Stimulated activated naive B cell treated with anti-CD40 and anti-IgM and Interleukin-4, amounts not matched to agents 10 μg/mL and 1 μg/mL and 100 μg/mL, for 72 hours (primary cell): ENCODE results near the gene PTPRN2.

ENCODE experiments used
- ATAC-seq, 2 donors: fragments of 150-1000 bp; cut with Tn5 transposase; replicated peaks; 2 replicates each; pipeline ENCODE4 v1.10.0; 2021; ENCODE audit warnings: moderate library complexity in 1 of 2
- DNase-seq: peaks from one replicate; pipeline ENCODE4 v3.0.0; 2021
- H3K27ac Mint-ChIP-seq: one replicate; pipeline ENCODE4 v1.8.0; 2022; ENCODE audit warnings: mild to moderate bottlenecking, mixed read lengths
- H3K27me3 Mint-ChIP-seq, 2 donors: one replicate each; pipeline ENCODE4 v1.8.0; 2022; ENCODE audit warnings: mixed read lengths in 2 of 2
- H3K36me3 Mint-ChIP-seq, 2 donors: one replicate each; pipeline ENCODE4 v1.8.0; 2022; ENCODE audit warnings: mixed read lengths in 2 of 2, mild to moderate bottlenecking in 1 of 2
- H3K4me1 Mint-ChIP-seq, 2 donors: one replicate each; pipeline ENCODE4 v1.8.0; 2022; ENCODE audit warnings: mixed read lengths in 2 of 2, mild to moderate bottlenecking in 1 of 2
- H3K4me3 Mint-ChIP-seq, 2 donors: one replicate each; pipeline ENCODE4 v1.8.0; 2022; ENCODE audit warnings: mild to moderate bottlenecking in 2 of 2, mixed read lengths in 2 of 2, moderate library complexity in 1 of 2
- H3K9me3 Mint-ChIP-seq, 2 donors: one replicate each; pipeline ENCODE4 v1.8.0; 2022; ENCODE audit warnings: mixed read lengths in 2 of 2, mild to moderate bottlenecking in 1 of 2

The PTPRN2 gene

DNA sequence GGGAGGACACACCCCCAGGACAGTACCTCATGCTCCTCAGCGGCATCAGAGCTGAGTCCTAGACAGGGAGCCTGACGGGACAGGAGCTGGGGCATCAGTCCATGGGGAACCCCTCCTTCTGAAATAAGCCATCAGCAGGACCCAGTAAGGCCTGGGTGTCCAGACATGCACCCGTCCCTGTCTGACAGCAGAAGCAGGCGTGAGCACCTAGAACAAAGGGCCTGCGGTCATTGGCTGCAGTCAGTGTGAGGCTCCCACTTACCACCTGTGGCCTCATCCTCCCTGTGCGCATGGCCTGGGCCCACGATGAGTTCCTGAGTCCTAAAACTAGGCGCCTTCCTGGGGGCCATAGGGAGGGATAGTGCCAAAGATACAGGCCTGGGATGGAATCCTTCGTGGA, 484.7 kb downstream of the PTPRN2 start:
- ATAC-seq (no peak), DNase-seq (no peak)
- Mint-ChIP-seq H3K4me3 (no peak overlapping the region), H3K27me3 (no peaks in the 10 kb centered on the region), H3K36me3 (no peaks in the 10 kb centered on the region), H3K9me3 (peaks cover 9 to 11% of the 10 kb centered on the region in 2 donors), H3K4me1 (no peaks in the 10 kb centered on the region), H3K27ac (no peak overlapping the region)

DNA sequence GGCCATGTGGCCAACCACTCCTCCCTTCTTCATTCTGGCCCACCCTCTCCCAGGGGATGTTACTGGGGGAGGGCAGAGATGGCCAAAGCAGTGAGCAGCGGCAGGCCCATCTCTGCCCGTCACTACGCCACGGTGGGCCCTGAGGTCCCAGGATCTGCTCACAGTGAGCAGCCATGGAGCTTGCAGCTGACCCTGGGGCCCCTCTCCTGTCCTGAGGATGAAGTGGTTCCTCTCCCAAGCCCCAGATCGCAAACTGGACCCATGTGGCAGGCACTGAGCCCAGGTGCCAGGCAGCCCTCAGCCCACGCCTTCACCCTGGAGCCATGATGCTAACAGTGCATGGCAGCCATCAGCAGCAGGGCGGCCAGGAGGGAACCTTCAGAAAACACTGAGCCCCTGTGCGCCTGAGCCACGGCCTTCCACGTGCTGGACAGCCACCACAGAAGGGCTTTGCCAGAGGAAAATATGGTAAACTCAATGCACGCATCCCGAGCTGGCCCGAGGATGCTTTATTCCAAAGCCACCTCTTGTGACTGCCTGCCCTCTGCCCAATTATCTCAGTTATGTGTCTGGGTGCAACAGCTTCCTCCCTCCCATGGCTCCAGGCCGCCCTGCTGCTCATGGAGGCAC, 485.7 kb downstream of the PTPRN2 start:
- no peak for DNase-seq
- no peaks in the 10 kb centered on the region for H3K27me3 Mint-ChIP-seq
- no peak overlapping the region for H3K4me3 Mint-ChIP-seq
- no peak for ATAC-seq
- H3K9me3 Mint-ChIP-seq, result peaks cover 9 to 11% of the 10 kb centered on the region in 2 donors
- H3K4me1 Mint-ChIP-seq, result no peaks in the 10 kb centered on the region
- no peaks in the 10 kb centered on the region for H3K36me3 Mint-ChIP-seq
- H3K27ac Mint-ChIP-seq, result no peak overlapping the region

DNA sequence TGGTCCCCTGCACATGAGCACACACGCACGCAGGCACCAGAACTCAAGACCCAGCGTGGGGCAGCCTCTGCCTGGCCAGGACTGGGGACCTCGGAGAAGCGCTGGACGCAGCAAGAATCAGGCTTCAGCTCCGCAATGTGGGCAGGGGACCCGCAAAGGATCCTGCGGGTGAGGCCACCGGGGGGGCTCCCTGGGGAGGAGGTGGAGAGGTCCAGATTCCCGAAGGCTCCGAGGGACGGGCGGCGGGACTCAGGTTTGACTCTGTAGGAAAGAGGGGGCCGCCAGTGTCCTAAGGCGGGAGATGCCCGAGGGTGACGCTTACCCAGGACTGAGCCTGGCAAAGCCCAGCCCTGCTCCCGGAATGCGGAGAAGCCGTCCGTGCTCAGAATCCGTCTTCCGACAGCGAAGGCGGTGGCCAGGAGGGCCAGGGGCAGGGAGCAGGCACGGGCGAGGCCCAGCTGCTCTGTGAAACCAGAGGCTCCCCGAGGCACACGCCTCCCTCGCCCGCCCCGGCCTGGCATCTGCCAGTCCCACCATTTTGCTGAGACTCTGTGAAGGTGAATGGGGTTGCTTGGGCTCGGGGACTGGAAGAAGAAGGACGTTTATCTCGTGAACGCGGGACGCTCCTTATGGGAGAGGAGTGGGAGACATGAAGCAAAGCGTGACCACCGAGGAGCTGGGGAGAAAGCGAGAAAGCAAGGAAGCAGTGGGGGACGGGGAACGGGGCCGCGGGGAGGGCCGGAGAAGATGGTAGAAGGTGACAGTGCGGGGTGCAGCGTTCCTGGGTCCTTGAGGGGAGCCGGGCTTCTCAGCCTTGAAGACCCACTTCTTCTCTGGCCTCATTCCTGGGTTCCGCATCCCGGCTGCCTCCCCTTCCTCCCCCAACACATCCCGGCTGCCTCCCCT, 489.2 kb downstream of the PTPRN2 start:
- no peak overlapping the region for H3K27ac Mint-ChIP-seq
- H3K27me3 Mint-ChIP-seq, result no peaks in the 10 kb centered on the region
- H3K4me1 Mint-ChIP-seq, result no peaks in the 10 kb centered on the region
- H3K4me3 Mint-ChIP-seq, result no peak overlapping the region
- DNase-seq (no peak), ATAC-seq (no peak)
- H3K9me3 Mint-ChIP-seq, result peaks cover 9 to 11% of the 10 kb centered on the region in 2 donors
- no peaks in the 10 kb centered on the region for H3K36me3 Mint-ChIP-seq

DNA sequence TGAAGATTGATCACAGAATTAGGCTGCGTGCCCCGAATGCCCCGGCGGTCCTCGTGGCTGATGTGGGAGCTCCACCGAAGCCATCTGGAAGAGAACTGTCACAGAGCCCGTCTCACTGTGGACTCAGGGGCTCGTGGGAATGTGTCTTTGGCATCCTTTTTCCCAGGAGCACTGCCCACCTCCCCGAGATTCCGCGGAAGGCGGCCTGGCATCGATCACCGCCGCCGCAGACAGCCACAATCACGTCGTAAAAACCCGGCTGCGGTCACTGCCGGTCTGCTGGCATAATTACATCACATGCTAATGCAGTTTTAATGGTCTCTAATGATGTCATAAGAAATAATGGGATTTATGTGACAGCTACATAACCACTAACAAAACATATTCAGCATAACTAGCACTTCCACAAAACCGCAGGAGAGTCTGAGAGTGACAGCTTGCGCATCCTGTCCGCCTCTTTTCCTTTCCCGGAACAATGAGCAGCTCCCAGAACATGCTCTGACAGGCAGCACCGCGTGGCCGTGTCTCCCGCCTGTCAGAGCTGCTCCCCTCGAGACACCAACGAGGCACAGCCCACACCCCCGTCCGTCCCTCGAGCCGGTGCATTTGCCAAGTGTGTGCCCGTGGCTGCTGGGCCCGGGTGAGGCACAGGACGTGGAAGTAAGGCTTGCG, 490.0 kb downstream of the PTPRN2 start:
- no peak for ATAC-seq
- H3K27ac Mint-ChIP-seq, result no peak overlapping the region
- no peaks in the 10 kb centered on the region for H3K4me1 Mint-ChIP-seq
- no peaks in the 10 kb centered on the region for H3K27me3 Mint-ChIP-seq
- no peaks in the 10 kb centered on the region for H3K36me3 Mint-ChIP-seq
- peaks cover 9 to 11% of the 10 kb centered on the region in 2 donors for H3K9me3 Mint-ChIP-seq
- H3K4me3 Mint-ChIP-seq, result no peak overlapping the region
- DNase-seq, result no peak

DNA sequence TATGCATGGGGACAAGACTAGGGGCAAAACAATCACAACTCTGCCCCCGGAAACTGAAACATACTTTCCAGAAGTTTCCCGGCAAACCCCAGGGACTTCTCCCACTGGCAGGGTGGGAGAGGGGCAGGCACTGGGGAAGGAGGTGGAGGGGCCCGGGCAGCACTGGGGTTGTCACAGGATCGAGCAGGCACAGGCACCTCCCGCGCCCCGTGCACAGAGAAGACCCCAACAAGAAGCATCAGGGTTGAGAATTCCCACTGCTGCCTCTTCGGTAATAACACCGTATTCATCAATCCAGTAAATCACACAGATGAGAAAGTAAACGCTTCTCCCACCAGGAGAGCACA, 490.5 kb downstream of the PTPRN2 start:
- H3K27me3 Mint-ChIP-seq, result no peaks in the 10 kb centered on the region
- no peaks in the 10 kb centered on the region for H3K4me1 Mint-ChIP-seq
- ATAC-seq, result no peak
- DNase-seq, result no peak
- no peak overlapping the region for H3K27ac Mint-ChIP-seq
- H3K4me3 Mint-ChIP-seq, result no peak overlapping the region
- no peaks in the 10 kb centered on the region for H3K36me3 Mint-ChIP-seq
- peaks cover 6 to 11% of the 10 kb centered on the region in 2 donors for H3K9me3 Mint-ChIP-seq

DNA sequence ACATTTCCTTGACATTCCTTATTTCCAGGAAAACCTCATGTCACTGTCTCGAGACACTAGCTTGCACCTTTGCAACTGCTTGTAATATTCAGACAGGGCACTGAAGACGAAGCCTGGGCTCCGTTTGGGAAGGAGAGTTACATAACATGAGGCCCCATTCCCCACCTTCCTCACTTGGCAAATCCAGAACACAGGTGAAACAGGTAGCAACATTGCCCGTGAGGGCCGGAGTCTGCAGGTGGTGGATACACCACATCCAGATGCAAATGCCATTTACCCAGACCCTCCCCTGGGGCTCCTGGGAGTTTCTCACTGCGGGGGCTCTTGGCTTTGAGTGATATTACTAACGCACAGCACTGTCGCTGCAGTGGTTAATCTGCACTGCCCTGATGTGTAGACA, 491.0 kb downstream of the PTPRN2 start:
- no peak for ATAC-seq
- H3K36me3 Mint-ChIP-seq, result no peaks in the 10 kb centered on the region
- H3K27me3 Mint-ChIP-seq, result no peaks in the 10 kb centered on the region
- H3K9me3 Mint-ChIP-seq, result peaks cover 5 to 11% of the 10 kb centered on the region in 2 donors
- no peak overlapping the region for H3K27ac Mint-ChIP-seq
- no peak for DNase-seq
- H3K4me1 Mint-ChIP-seq, result no peaks in the 10 kb centered on the region
- H3K4me3 Mint-ChIP-seq, result no peak overlapping the region

DNA sequence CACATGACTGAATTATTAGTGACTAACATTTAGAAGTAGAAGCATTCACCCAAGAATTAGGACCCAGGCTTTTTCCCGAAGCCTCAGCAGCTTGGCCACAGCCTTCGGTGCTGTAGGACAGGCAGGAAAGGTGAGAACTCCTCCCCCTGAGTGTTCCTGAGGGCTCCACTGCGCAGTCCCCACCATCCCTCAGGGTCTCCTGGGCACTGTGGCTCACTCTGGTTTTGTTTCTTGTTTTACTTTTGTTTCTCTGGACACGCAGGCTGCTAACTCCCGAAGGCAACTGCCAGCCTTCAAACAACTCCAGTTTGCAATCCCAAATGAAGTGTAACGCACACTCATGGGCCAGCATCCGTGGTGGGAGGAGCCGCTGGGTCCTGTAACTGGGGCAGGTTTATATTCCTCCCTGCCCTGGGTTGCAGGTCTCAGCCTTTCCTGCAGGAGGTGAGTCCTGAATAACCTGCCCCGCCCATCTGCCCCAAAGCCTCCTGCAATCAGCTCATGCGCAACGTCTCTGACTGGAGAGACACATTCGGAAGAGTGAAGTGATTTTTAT, 492.9 kb downstream of the PTPRN2 start:
- no peak for DNase-seq
- ATAC-seq, result no peak
- H3K36me3 Mint-ChIP-seq, result peaks cover 0 to 2% of the 10 kb centered on the region in 2 donors
- no peak overlapping the region for H3K4me3 Mint-ChIP-seq
- no peak overlapping the region for H3K27ac Mint-ChIP-seq
- no peaks in the 10 kb centered on the region for H3K4me1 Mint-ChIP-seq
- peaks cover 4 to 9% of the 10 kb centered on the region in 2 donors for H3K9me3 Mint-ChIP-seq
- no peaks in the 10 kb centered on the region for H3K27me3 Mint-ChIP-seq

DNA sequence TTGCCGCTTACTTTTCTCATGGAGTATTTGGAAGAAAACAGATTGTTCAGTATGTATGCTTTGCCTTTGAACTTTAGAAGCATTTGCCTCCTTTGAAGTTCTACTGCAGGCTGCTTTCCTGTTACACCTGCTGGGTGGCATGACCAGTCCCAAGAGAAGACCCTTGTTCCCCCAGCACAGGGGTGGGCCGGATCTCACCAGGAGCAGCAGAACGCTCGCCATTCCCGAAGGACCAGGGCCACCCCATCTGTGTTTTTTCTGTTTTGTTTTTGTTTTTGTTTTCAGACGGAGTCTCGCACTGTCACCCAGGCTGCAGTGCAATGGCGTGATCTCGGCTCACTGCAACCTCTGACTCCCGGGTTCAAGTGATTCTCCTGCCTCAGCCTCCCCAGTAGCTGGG, 493.6 kb downstream of the PTPRN2 start:
- ATAC-seq (no peak), DNase-seq (no peak)
- Mint-ChIP-seq H3K36me3 (peaks cover 0 to 2% of the 10 kb centered on the region in 2 donors), H3K27ac (no peak overlapping the region), H3K9me3 (peaks cover 4 to 9% of the 10 kb centered on the region in 2 donors), H3K4me1 (no peaks in the 10 kb centered on the region), H3K27me3 (no peaks in the 10 kb centered on the region), H3K4me3 (no peak overlapping the region)

DNA sequence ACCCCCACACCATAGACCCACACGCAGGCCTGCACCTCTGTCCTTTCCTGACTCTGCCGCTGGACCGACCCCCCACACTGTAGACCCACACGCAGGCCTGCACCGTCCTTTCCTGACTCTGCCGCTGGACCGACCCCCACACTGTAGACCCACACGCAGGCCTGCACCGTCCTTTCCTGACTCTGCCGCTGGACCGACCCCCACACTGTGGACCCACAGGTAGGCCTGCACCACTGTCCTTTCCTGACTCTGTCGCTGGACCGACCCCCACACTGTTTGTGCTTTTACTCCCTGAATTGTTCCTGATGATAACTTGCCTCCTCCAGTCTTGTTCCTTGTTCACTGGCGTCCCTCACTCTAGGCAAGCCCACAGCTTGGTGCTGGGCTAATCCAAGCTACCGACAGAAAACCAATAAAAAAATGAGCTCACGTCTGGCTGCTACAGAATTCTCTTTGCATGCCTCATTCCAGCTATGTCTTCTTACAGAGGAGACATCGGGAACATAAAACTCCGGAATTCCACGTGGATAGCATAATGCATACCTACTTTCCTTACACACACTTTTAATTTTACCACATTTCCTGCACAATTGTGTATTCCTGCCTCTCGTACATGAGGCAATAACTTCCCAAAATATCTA, 494.3 kb downstream of the PTPRN2 start:
- Mint-ChIP-seq H3K4me1 (no peaks in the 10 kb centered on the region), H3K36me3 (peaks cover 0 to 2% of the 10 kb centered on the region in 2 donors), H3K27me3 (no peaks in the 10 kb centered on the region), H3K9me3 (peaks cover 2 to 5% of the 10 kb centered on the region in 2 donors), H3K4me3 (no peak overlapping the region), H3K27ac (no peak overlapping the region)
- no peak for ATAC-seq
- no peak for DNase-seq

DNA sequence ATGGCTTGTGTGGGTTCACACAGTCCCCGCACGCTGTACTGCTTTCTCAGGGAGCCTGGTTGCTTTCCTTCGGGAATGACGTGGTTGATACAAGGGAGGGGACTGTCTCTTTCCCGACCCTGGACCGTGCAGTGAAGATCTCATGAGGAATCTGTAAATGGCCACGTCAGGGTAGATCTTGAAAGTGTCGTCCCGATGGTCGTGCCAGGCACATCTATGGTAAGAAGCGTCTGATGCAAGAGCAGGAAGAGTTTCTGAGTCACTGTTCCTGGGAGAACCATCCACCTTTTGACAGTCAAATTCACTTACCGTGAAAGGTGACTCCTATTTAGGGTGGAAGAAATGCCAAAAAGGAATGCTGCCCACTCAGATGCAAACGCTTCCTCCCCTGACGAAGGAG, 500.4 kb downstream of the PTPRN2 start:
- Mint-ChIP-seq H3K27ac (no peak overlapping the region), H3K4me3 (no peak overlapping the region), H3K36me3 (peaks cover 2 to 6% of the 10 kb centered on the region in 2 donors), H3K4me1 (no peaks in the 10 kb centered on the region), H3K9me3 (peaks cover 14 to 29% of the 10 kb centered on the region in 2 donors), H3K27me3 (no peaks in the 10 kb centered on the region)
- no peak for ATAC-seq
- DNase-seq, result no peak

DNA sequence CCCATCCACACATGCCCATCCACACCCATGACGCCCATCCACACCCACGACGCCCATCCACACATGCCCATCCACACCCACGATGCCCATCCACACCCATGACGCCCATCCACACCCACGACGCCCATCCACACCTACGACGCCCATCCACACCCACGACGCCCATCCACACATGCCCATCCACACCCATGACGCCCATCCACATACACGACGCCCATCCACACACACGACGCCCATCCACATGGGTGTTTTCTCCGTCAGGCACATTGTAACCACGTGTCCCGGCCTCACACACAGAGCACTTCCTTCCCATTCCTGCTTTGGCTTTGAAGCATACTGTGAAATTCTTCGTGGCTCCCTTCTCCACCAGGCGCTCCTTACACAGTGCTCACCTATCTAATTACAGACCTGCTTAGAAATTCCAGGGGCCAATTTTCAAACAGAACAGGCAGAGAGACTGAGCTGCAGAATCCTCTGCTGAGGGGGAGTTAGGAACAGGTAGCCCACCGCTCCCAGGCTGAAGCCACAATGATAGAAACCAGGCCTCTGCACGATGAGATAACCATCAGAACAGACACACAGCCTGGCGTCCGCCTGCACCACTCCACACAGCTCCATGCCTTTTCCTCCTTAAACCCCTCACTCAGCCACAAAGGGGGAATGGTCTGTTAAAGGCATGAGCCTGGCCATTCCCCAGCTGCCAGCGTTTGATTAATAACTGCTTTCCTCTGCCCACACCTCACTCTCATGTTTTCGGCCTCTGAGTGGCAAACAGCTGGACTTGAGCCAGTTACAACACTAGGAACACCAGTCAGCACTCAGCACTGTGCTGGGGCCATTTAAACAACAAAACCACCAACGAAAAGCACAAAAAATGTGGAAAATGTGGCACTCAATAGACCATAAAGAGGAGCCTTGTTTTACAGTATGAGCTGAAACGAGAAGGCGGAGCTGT, 501.6 kb downstream of the PTPRN2 start:
- Mint-ChIP-seq H3K4me3 (no peak overlapping the region), H3K27me3 (no peaks in the 10 kb centered on the region), H3K36me3 (peaks cover 2 to 6% of the 10 kb centered on the region in 2 donors), H3K4me1 (no peaks in the 10 kb centered on the region), H3K27ac (no peak overlapping the region), H3K9me3 (peaks cover 14 to 29% of the 10 kb centered on the region in 2 donors)
- ATAC-seq (no peak), DNase-seq (no peak)

DNA sequence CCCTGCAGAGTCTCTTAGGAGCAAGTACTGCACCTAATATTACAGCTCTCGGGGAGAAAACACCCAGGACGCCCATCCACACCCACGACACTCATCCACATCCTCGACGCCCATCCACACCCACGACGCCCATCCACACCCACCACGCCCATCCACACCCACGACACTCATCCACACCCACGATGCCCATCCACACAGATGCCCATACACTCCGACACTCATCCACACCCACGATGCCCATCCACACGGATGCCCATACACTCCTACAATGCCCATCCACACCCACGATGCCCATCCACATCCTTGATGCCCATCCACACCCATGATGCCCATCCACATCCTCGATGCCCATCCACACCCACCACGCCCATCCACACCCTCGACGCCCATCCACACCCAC, 503.1 kb downstream of the PTPRN2 start:
- no peak for ATAC-seq
- Mint-ChIP-seq H3K27me3 (no peaks in the 10 kb centered on the region), H3K36me3 (peaks cover 0 to 6% of the 10 kb centered on the region in 2 donors), H3K4me1 (no peaks in the 10 kb centered on the region), H3K4me3 (no peak overlapping the region), H3K27ac (no peak overlapping the region), H3K9me3 (peaks cover 12 to 25% of the 10 kb centered on the region in 2 donors)
- no peak for DNase-seq

DNA sequence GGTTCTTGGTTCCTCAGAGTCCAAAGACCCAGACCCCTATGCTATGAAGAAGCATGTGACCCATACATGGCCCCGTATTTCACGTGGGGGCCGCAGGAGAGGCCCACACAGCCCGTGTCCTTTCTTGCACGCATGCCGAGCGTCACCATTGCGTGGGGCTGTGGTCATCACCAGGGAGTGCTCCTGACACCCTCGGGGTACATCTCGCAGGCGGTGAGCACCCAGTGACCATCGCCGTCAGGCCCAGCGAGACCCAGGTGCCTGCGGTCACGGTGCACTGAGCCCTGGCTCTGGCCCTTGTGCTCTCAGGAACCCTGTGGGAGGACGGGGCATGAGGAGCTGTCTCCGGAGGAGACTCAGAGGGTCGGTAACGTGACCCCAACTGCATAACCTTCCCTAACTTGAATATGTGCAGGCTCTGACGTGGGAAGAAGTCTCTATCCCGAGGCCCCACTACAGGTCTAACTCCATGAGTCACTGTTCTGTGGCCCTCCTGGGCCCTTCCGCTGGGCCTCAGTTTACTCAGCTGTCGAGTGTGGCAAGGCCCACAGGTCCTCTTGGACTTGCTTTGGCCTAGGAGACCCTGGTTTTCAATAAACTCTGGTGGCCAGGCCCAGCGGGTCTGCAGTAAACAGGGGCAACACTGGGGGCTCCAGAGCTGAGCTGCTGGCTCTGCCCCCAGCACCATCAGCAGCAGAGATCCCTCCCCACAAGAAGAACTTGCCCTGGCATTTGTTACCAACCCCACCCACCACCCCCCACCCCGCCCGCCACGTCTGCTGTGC, 503.9 kb downstream of the PTPRN2 start:
- H3K27me3 Mint-ChIP-seq, result no peaks in the 10 kb centered on the region
- no peak for DNase-seq
- no peaks in the 10 kb centered on the region for H3K4me1 Mint-ChIP-seq
- no peak overlapping the region for H3K4me3 Mint-ChIP-seq
- peaks cover 12 to 25% of the 10 kb centered on the region in 2 donors for H3K9me3 Mint-ChIP-seq
- peaks cover 0 to 6% of the 10 kb centered on the region in 2 donors for H3K36me3 Mint-ChIP-seq
- no peak overlapping the region for H3K27ac Mint-ChIP-seq
- no peak for ATAC-seq
